Keratinocyte (primary cell): ENCODE results near the gene GSN. TPM values are rescaled to one million over a fixed set of nuclear protein-coding genes. Genes with fewer than 3 reads are reported as not detected.

ENCODE experiments used
- DNase-seq: peaks from one replicate; pipeline ENCODE4 v3.0.0-alpha.2; 2011; ENCODE audit warnings: low read depth, missing footprints, low spot score
- FAIRE-seq: peaks from 2 replicates; lab custom pipeline; 2011; peaks lifted over from hg19 to GRCh38; lab: Jason Lieb, UNC
- H2AFZ ChIP-seq: 2 replicates; pipeline ENCODE4 v1.6.0; 2012; ENCODE audit warnings: low read length, control low read depth, inconsistent platforms; ENCODE audit not compliant: control insufficient read depth
- H3K27ac ChIP-seq: 2 replicates; pipeline ENCODE4 v1.5.1; 2011; ENCODE audit warnings: low read length; ENCODE audit not compliant: control insufficient read depth, insufficient read depth
- H3K27me3 ChIP-seq: 3 replicates; pipeline ENCODE4 v1.6.0; 2011; ENCODE audit warnings: low read length; ENCODE audit not compliant: control insufficient read depth, insufficient read depth; ENCODE audit errors: extremely low read depth
- H3K36me3 ChIP-seq, 2 experiments: 2 replicates in 1 of 2; 3 replicates in 1 of 2; pipeline ENCODE4 v1.5.1; 2011; ENCODE audit warnings: low read length in 2 of 2, mild to moderate bottlenecking in 1 of 2; ENCODE audit not compliant: control insufficient read depth in 2 of 2, insufficient read depth in 2 of 2; ENCODE audit errors: extremely low read depth in 1 of 2
- H3K4me1 ChIP-seq: 3 replicates; pipeline ENCODE4 v1.5.1; 2011; ENCODE audit warnings: low read length; ENCODE audit not compliant: control insufficient read depth, insufficient read depth; ENCODE audit errors: extremely low read depth
- H3K4me2 ChIP-seq: 3 replicates; pipeline ENCODE4 v1.6.0; 2011; ENCODE audit warnings: low read depth, low read length; ENCODE audit not compliant: control insufficient read depth, insufficient read depth; ENCODE audit errors: extremely low read depth
- H3K4me3 ChIP-seq, 3 experiments: fragments of 200-600 bp in 1 of 3; sonication (generic) in 1 of 3; 2 replicates in 2 of 3; 3 replicates in 1 of 3; pipeline ENCODE4 v1.5.1; 2011 to 2016; ENCODE audit warnings: low read length in 3 of 3, mild to moderate bottlenecking in 3 of 3, control low read depth in 2 of 3, inconsistent platforms in 1 of 3, low read depth in 1 of 3, mixed read lengths in 1 of 3, mixed run types in 1 of 3, moderate library complexity in 1 of 3; ENCODE audit not compliant: control insufficient read depth in 2 of 3, insufficient read depth in 2 of 3; ENCODE audit errors: extremely low read depth in 1 of 3
- H3K79me2 ChIP-seq: 2 replicates; pipeline ENCODE4 v1.6.0; 2012; ENCODE audit warnings: low read length; ENCODE audit not compliant: control insufficient read depth, insufficient read depth
- H3K9ac ChIP-seq: 3 replicates; pipeline ENCODE4 v1.6.0; 2011; ENCODE audit warnings: low read length; ENCODE audit not compliant: control insufficient read depth, insufficient read depth; ENCODE audit errors: extremely low read depth
- H3K9me1 ChIP-seq: 3 replicates; pipeline ENCODE4 v1.6.0; 2011; ENCODE audit warnings: low read length; ENCODE audit not compliant: control insufficient read depth, insufficient read depth; ENCODE audit errors: extremely low read depth
- H3K9me3 ChIP-seq: 2 replicates; pipeline ENCODE4 v1.5.1; 2012; ENCODE audit warnings: low read depth, low read length; ENCODE audit not compliant: control insufficient read depth
- H4K20me1 ChIP-seq: 3 replicates; pipeline ENCODE4 v1.6.0; 2011; ENCODE audit warnings: low read length; ENCODE audit not compliant: control insufficient read depth, insufficient read depth; ENCODE audit errors: extremely low read depth
- CTCF ChIP-seq, 3 experiments: IDR thresholded peaks in 1 of 3; conservative IDR thresholded peaks in 1 of 3; optimal IDR thresholded peaks in 1 of 3; 2 replicates in 2 of 3; 3 replicates in 1 of 3; pipeline versions ENCODE3 to v1.5.1; 2011; ENCODE audit warnings: low read length in 3 of 3, mild to moderate bottlenecking in 3 of 3, moderate library complexity in 2 of 3, control low read depth in 1 of 3, inconsistent platforms in 1 of 3; ENCODE audit not compliant: insufficient read depth in 2 of 3; ENCODE audit errors: extremely low read depth in 1 of 3
- EZH2 ChIP-seq: IDR thresholded peaks from one replicate; pipeline ENCODE4 v1.6.1; 2012; ENCODE audit warnings: inconsistent platforms, mild to moderate bottlenecking, low read length, moderate library complexity
- dilution Hi-C: fragments of 300-500 bp; cut with MboI; formaldehyde crosslinking; loops from one replicate; pipeline ENCODE4 v1.7.0; 2020; ENCODE audit warnings: low sequenced_read_pairs; ENCODE audit not compliant: extremely low pct_ligation_motif_present
- polyA plus RNA-seq, 5 experiments: library from polyadenylated mRNA; depleted of rRNA in 3 of 5; stranded (reverse) in 3 of 5; stranded (forward) in 1 of 5; unstranded in 1 of 5; fragments of >200 nt; gene quantifications; 1 replicate in 1 of 5; 2 replicates in 3 of 5; 3 replicates in 1 of 5; pipeline versions ENCODE4 v1.2.1 to v1.2.3, GENCODE V29; 2011 to 2012; ENCODE audit warnings: missing spikeins in 2 of 5, low read depth in 1 of 5, low replicate concordance in 1 of 5

Gene GSN
- polyA plus RNA-seq, 1 donor (not counting 4 experiments of a cell fraction or from before 2014, with no cell fraction given) = 166 TPM

GRCh38 chr9:121310571-121310970, 42.6 kb downstream of the GSN start:
- no peaks in the 10 kb centered on the region for H3K79me2 ChIP-seq
- H4K20me1 ChIP-seq = no peaks in the 10 kb centered on the region
- no peak overlapping the region for H3K27ac ChIP-seq
- dilution Hi-C loops = no loop called here
- no peaks in the 10 kb centered on the region for H3K9me3 ChIP-seq
- DNase-seq (no peak), FAIRE-seq (no peak)
- no peaks in the 10 kb centered on the region for H3K27me3 ChIP-seq
- no peak overlapping the region for H3K9ac ChIP-seq
- H3K4me3 ChIP-seq = no peak overlapping the region
- TF ChIP-seq EZH2 (no peak), CTCF (optimal IDR thresholded peaks at IDR 0.05 in 1 of 3, IDR thresholded peaks at IDR 0.05 in 1 of 3, conservative IDR thresholded peaks at IDR 0.05 in 1 of 3; ENCODE audit: extremely low read depth in 1 of 3, insufficient read depth in 2 of 3, low read length in 3 of 3) (no peak)
- no peaks in the 10 kb centered on the region for H3K4me1 ChIP-seq
- H3K9me1 ChIP-seq = no peaks in the 10 kb centered on the region
- H3K36me3 ChIP-seq = peaks cover 11 to 43% of the 10 kb centered on the region in 2 experiments
- H2AFZ ChIP-seq = no peak overlapping the region
- no peak overlapping the region for H3K4me2 ChIP-seq

- DNase-seq (no peak), FAIRE-seq (no peak)
- no peaks in the 10 kb centered on the region for H3K9me3 ChIP-seq
- no peaks in the 10 kb centered on the region for H3K4me1 ChIP-seq
- no peak overlapping the region for H3K27ac ChIP-seq
- H3K4me3 ChIP-seq = no peak overlapping the region
- no peaks in the 10 kb centered on the region for H3K79me2 ChIP-seq
- TF ChIP-seq CTCF (optimal IDR thresholded peaks at IDR 0.05 in 1 of 3, IDR thresholded peaks at IDR 0.05 in 1 of 3, conservative IDR thresholded peaks at IDR 0.05 in 1 of 3; ENCODE audit: extremely low read depth in 1 of 3, insufficient read depth in 2 of 3, low read length in 3 of 3) (no peak), EZH2 (no peak)
- no peak overlapping the region for H2AFZ ChIP-seq
- no peaks in the 10 kb centered on the region for H3K9me1 ChIP-seq
- no peak overlapping the region for H3K4me2 ChIP-seq
- no peaks in the 10 kb centered on the region for H4K20me1 ChIP-seq
- no peak overlapping the region for H3K9ac ChIP-seq
- peaks cover 7 to 40% of the 10 kb centered on the region in 2 experiments for H3K36me3 ChIP-seq
- H3K27me3 ChIP-seq = no peaks in the 10 kb centered on the region
- dilution Hi-C loops = no loop called here
Measured at GRCh38 chr9:121312169-121312568, 44.2 kb downstream of the GSN start.
